Lower lobe of right lung (tissue), 2 donors: ENCODE measurements around the gene ZNF70. TPM values are rescaled to one million over a fixed set of nuclear protein-coding genes. Genes with fewer than 3 reads are reported as not detected.
A peak's percentile ranks its signal among the peaks of the same experiment; 100 is the strongest.

ENCODE experiments used
- ATAC-seq, 2 donors: fragments of 200-7000 bp; cut with Tn5 transposase; one replicate each; pipeline ENCODE4 v1.9.1; 2020 to 2022; ENCODE audit warnings: mild to moderate bottlenecking in 2 of 2, moderate library complexity in 2 of 2
- DNase-seq: peaks from one replicate; pipeline ENCODE4 v3.0.0-alpha.2; 2020
- H3K27ac ChIP-seq: fragments of 200-600 bp; one replicate; pipeline ENCODE4 v1.8.0; 2022
- H3K27me3 ChIP-seq: fragments of 200-600 bp; one replicate; pipeline ENCODE4 v1.8.0; 2022; ENCODE audit warnings: low read depth
- H3K36me3 ChIP-seq: fragments of 200-600 bp; one replicate; pipeline ENCODE4 v1.8.0; 2022; ENCODE audit warnings: mild to moderate bottlenecking
- H3K4me1 ChIP-seq: fragments of 200-600 bp; one replicate; pipeline ENCODE4 v1.8.0; 2022
- H3K4me3 ChIP-seq: fragments of 200-600 bp; one replicate; pipeline ENCODE4 v1.8.0; 2022; ENCODE audit warnings: mild to moderate bottlenecking
- H3K9me3 ChIP-seq: fragments of 200-600 bp; one replicate; pipeline ENCODE4 v1.8.0; 2022
- CTCF ChIP-seq: fragments of 200-600 bp; IDR thresholded peaks from one replicate; pipeline ENCODE4 v1.8.0; 2022; ENCODE audit warnings: antibody characterized with exemption, mild to moderate bottlenecking
- intact Hi-C: fragments of 100-400 bp; cut with DNase I; formaldehyde crosslinking; loops from one replicate; pipeline ENCODE4 v1.11.0; 2022
- total RNA-seq: library from RNA; stranded (reverse); fragmentation: NEBNext Ultra II Directional; extraction: Animal tissue kit (Norgen Biotek cat#: 25700); gene quantifications from one replicate; pipeline ENCODE4 v1.2.1, GENCODE V29; 2021
- donor health status: DM: no; HTN: yes; CAD: no; lungs with severe emphysema.

Gene ZNF70
- total RNA-seq, 1 donor from 2014 or later: 5.7 TPM

- no peak for ATAC-seq
- Histone ChIP-seq H3K4me1 (peaks cover 35% of the 10 kb centered on the region), H3K36me3 (peaks cover 44% of the 10 kb centered on the region), H3K27ac (no peak overlapping the region), H3K4me3 (no peak overlapping the region), H3K27me3 (no peaks in the 10 kb centered on the region), H3K9me3 (no peaks in the 10 kb centered on the region)
- TF ChIP-seq CTCF: no peak
- DNase-seq: peak; percentile 14
- intact Hi-C loops: no loop called here
Observed at GRCh38 chr22:23789638-23790037, 38.7 kb upstream of the ZNF70 start.

- Histone ChIP-seq H3K27me3 (no peaks in the 10 kb centered on the region), H3K9me3 (no peaks in the 10 kb centered on the region), H3K4me3 (no peak overlapping the region), H3K4me1 (peaks cover 35% of the 10 kb centered on the region), H3K27ac (no peak overlapping the region), H3K36me3 (peaks cover 38% of the 10 kb centered on the region)
- ATAC-seq (no peak), DNase-seq (no peak)
- intact Hi-C loops: no loop called here
- no peak for TF ChIP-seq CTCF
Observed at GRCh38 chr22:23789121-23789520, 38.2 kb upstream of the ZNF70 start.

GRCh38 chr22:23787910-23788309 is 37.0 kb upstream of the ZNF70 start:
- DNase-seq: peak; percentile 6
- H3K4me1 ChIP-seq: peaks cover 35% of the 10 kb centered on the region
- peaks cover 26% of the 10 kb centered on the region for H3K36me3 ChIP-seq
- ATAC-seq: no peak
- TF ChIP-seq CTCF: no peak
- intact Hi-C loops: no loop called here
- H3K4me3 ChIP-seq: peak overlapping the region; percentile 78
- H3K27ac ChIP-seq: peak overlapping the region; percentile 99
- no peaks in the 10 kb centered on the region for H3K27me3 ChIP-seq
- H3K9me3 ChIP-seq: no peaks in the 10 kb centered on the region

- intact Hi-C loops: no loop called here
- H3K27ac ChIP-seq: peak overlapping the region; percentile 99
Observed at GRCh38 chr22:23787600-23787896, 36.6 kb upstream of the ZNF70 start.

GRCh38 chr22:23786752-23787599 is 36.1 kb upstream of the ZNF70 start, which contains the start of gene SMARCB1:
SMARCB1 (plus strand) TSS chr22:23786966; CDS start chr22:23787170, 204 bp downstream.
- Histone ChIP-seq H3K27ac (peak within 1 kb of the TSS; percentile 99), H3K4me1 (peaks cover 35% of the 10 kb centered on the region), H3K9me3 (no peaks in the 10 kb centered on the region), H3K4me3 (peak within 1 kb of the TSS; percentile 78), H3K27me3 (no peaks in the 10 kb centered on the region), H3K36me3 (peaks cover 17% of the 10 kb centered on the region)
- no peak for TF ChIP-seq CTCF
- DNase-seq: peak; percentile 95
- ATAC-seq: peak; percentile 99
- intact Hi-C loops: no loop called here

More at GRCh38 chr22:23787600-23787896, 36.6 kb upstream of the ZNF70 start:
- Histone ChIP-seq H3K4me3 (peak overlapping the region; percentile 78), H3K9me3 (no peaks in the 10 kb centered on the region), H3K27me3 (no peaks in the 10 kb centered on the region), H3K4me1 (peaks cover 35% of the 10 kb centered on the region), H3K36me3 (peaks cover 23% of the 10 kb centered on the region)
- ATAC-seq (no peak), DNase-seq (no peak)
- no peak for TF ChIP-seq CTCF
